Caco-2 (cell line): ENCODE results near the gene PPM1J. TPM values are rescaled to one million over a fixed set of nuclear protein-coding genes. Genes with fewer than 3 reads are reported as not detected.

Experiments used
- BruUV-seq: library from RNA; stranded (reverse); fragments of 400-500 nt; replicated peaks from 2 replicates; lab custom pipeline; 2021; lab: Mats Ljungman, UMichigan
- CTCF ChIA-PET: fragments of 300-600 bp; sonication (Branson Sonifier 250); formaldehyde crosslinking; loops from one replicate; lab custom pipeline; 2022; ENCODE audit warnings: antibody characterized with exemption; lab: Charles Lee
- POLR2A ChIA-PET: fragments of 300-600 bp; sonication (Branson Sonifier 250); formaldehyde crosslinking; loops from one replicate; lab custom pipeline; 2022; ENCODE audit warnings: antibody characterized with exemption; lab: Charles Lee
- DNase-seq, 2 experiments: peaks; one replicate each; pipeline versions ENCODE4 v3.0.0 to v3.0.0-alpha.2; 2020 to 2022
- H3K27me3 ChIP-seq: replicated peaks from 2 replicates; pipeline ENCODE4 v1.6.0; 2011; ENCODE audit warnings: low read length; ENCODE audit not compliant: control insufficient read depth, insufficient read depth
- H3K36me3 ChIP-seq: 2 replicates; pipeline ENCODE4 v1.5.1; 2011; ENCODE audit warnings: low read length; ENCODE audit not compliant: control insufficient read depth, insufficient read depth
- H3K4me1 ChIP-seq: fragments of 250-450 bp; sonication (Bioruptor Pico); 2 replicates; pipeline ENCODE4 v1.5.1; 2020; ENCODE audit warnings: mild to moderate bottlenecking
- H3K4me3 ChIP-seq: 2 replicates; pipeline ENCODE4 v1.5.1; 2011; ENCODE audit warnings: low read depth, mild to moderate bottlenecking, control low read depth, low read length
- H3K9me3 ChIP-seq: fragments of 250-450 bp; sonication (Bioruptor Pico); 2 replicates; pipeline ENCODE4 v1.5.1; 2020; ENCODE audit warnings: mild to moderate bottlenecking, moderate library complexity
- H3K27ac Mint-ChIP-seq: one replicate; pipeline ENCODE4 v1.8.0; 2022; ENCODE audit warnings: mixed read lengths; ENCODE audit not compliant: unreplicated experiment
- H3K27me3 Mint-ChIP-seq: one replicate; pipeline ENCODE4 v1.8.0; 2022; ENCODE audit warnings: mixed read lengths; ENCODE audit not compliant: insufficient read depth, unreplicated experiment
- H3K36me3 Mint-ChIP-seq: one replicate; pipeline ENCODE4 v1.8.0; 2022; ENCODE audit warnings: mild to moderate bottlenecking, mixed read lengths; ENCODE audit not compliant: insufficient read depth, unreplicated experiment
- H3K4me1 Mint-ChIP-seq: one replicate; pipeline ENCODE4 v1.8.0; 2022; ENCODE audit warnings: low read depth, mixed read lengths; ENCODE audit not compliant: unreplicated experiment
- H3K4me3 Mint-ChIP-seq: one replicate; pipeline ENCODE4 v1.8.0; 2022; ENCODE audit warnings: mild to moderate bottlenecking, moderate library complexity, mixed read lengths; ENCODE audit not compliant: unreplicated experiment
- H3K9me3 Mint-ChIP-seq: one replicate; pipeline ENCODE4 v1.8.0; 2022; ENCODE audit warnings: mixed read lengths; ENCODE audit not compliant: unreplicated experiment
- CTCF ChIP-seq, 2 experiments: fragments of 200-600 bp in 1 of 2; IDR thresholded peaks; 1 replicate in 1 of 2; 2 replicates in 1 of 2; pipeline versions ENCODE4 v1.5.1 to v1.8.0; 2011 to 2022; ENCODE audit warnings: antibody characterized with exemption in 1 of 2, control low read depth in 1 of 2, inconsistent platforms in 1 of 2, low read depth in 1 of 2, low read length in 1 of 2, mild to moderate bottlenecking in 1 of 2, moderate library complexity in 1 of 2; ENCODE audit not compliant: insufficient read depth in 1 of 2, severe bottlenecking in 1 of 2, unreplicated experiment in 1 of 2
- intact Hi-C: fragments of 100-400 bp; cut with micrococcal nuclease; formaldehyde crosslinking; loops from one replicate; pipeline ENCODE4 v1.10.0; 2022; ENCODE audit not compliant: unreplicated experiment
- total RNA-seq: library from RNA; stranded (reverse); gene quantifications from 2 replicates; pipeline ENCODE4 v1.2.3, GENCODE V29; 2022

PPM1J gene
- total RNA-seq, 1 experiment from 2014 or later = 1.5 TPM

- Histone ChIP-seq H3K27me3 (no peaks in the 10 kb centered on the region), H3K9me3 (no peaks in the 10 kb centered on the region), H3K4me3 (no peak overlapping the region), H3K36me3 (no peaks in the 10 kb centered on the region), H3K4me1 (peaks cover 14% of the 10 kb centered on the region)
- ChIA-PET CTCF (interaction anchor here (0.6 kb wide), 1 partner anchor 127 kb away, joined by 3 read pairs; no protein-coding TSS in a partner anchor), POLR2A (no interaction called here)
- no peak for DNase-seq
- Mint-ChIP-seq H3K27ac (no peak overlapping the region), H3K4me1 (peaks cover 13% of the 10 kb centered on the region), H3K9me3 (no peaks in the 10 kb centered on the region), H3K4me3 (no peak overlapping the region), H3K27me3 (no peaks in the 10 kb centered on the region), H3K36me3 (peaks cover 60% of the 10 kb centered on the region)
- TF ChIP-seq CTCF (IDR thresholded peaks at IDR 0.05; ENCODE audit: insufficient read depth in 1 of 2, low read depth in 1 of 2, low read length in 1 of 2, severe bottlenecking in 1 of 2, unreplicated experiment in 1 of 2) = no peak
- intact Hi-C loops = loop anchor here (5.0 kb wide), 1 partner anchor 55 kb away; the partner anchor contains the start of genes CAPZA1 and ST7L
- no TSS peak for BruUV-seq
Measured at GRCh38 chr1:112672009-112672408, 43.1 kb downstream of the PPM1J start.

- Mint-ChIP-seq H3K27me3 (no peaks in the 10 kb centered on the region), H3K27ac (no peak overlapping the region), H3K9me3 (no peaks in the 10 kb centered on the region), H3K4me3 (no peak overlapping the region), H3K36me3 (peaks cover 71% of the 10 kb centered on the region), H3K4me1 (no peaks in the 10 kb centered on the region)
- no peaks in the 10 kb centered on the region for H3K4me1 ChIP-seq
- no TSS peak for BruUV-seq
- ChIA-PET CTCF (no interaction called here), POLR2A (no interaction called here)
- no peak for DNase-seq
- no peak overlapping the region for H3K4me3 ChIP-seq
- no peaks in the 10 kb centered on the region for H3K27me3 ChIP-seq
- no peak for TF ChIP-seq CTCF (IDR thresholded peaks at IDR 0.05; ENCODE audit: insufficient read depth in 1 of 2, low read depth in 1 of 2, low read length in 1 of 2, severe bottlenecking in 1 of 2, unreplicated experiment in 1 of 2)
- H3K36me3 ChIP-seq = no peaks in the 10 kb centered on the region
- intact Hi-C loops = no loop called here
- H3K9me3 ChIP-seq = no peaks in the 10 kb centered on the region
Measured at GRCh38 chr1:112666946-112667345, 48.2 kb downstream of the PPM1J start.

DNA sequence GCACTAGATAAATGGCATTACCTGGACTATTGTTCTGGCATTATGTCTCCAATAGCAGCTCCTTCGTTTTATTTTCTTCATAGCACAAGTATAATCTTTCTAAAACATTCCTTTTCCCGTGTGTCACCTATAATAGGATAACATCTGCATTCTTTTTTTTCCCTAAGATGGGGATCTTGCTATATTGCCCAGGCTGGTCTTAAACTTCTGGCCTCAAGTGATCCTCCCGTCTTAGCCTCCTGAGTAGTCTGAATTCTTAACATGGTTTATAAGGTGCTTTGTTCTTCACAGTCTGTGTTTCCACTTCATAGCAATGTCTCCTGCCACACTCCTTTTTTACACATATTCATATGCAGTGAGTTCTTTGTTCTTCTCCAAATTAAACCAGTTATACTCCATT lies 49.3 kb downstream of the PPM1J start:
- no peaks in the 10 kb centered on the region for H3K4me1 Mint-ChIP-seq
- ChIA-PET POLR2A (no interaction called here), CTCF (no interaction called here)
- TF ChIP-seq CTCF (IDR thresholded peaks at IDR 0.05; ENCODE audit: insufficient read depth in 1 of 2, low read depth in 1 of 2, low read length in 1 of 2, severe bottlenecking in 1 of 2, unreplicated experiment in 1 of 2) = no peak
- H3K36me3 ChIP-seq = no peaks in the 10 kb centered on the region
- peaks cover 71% of the 10 kb centered on the region for H3K36me3 Mint-ChIP-seq
- intact Hi-C loops = no loop called here
- H3K4me3 Mint-ChIP-seq = no peak overlapping the region
- no peaks in the 10 kb centered on the region for H3K4me1 ChIP-seq
- no peaks in the 10 kb centered on the region for H3K9me3 Mint-ChIP-seq
- H3K27me3 Mint-ChIP-seq = no peaks in the 10 kb centered on the region
- BruUV-seq = no TSS peak
- no peak for DNase-seq
- H3K4me3 ChIP-seq = no peak overlapping the region
- H3K27me3 ChIP-seq = no peaks in the 10 kb centered on the region
- H3K27ac Mint-ChIP-seq = peak overlapping the region; percentile 43
- no peaks in the 10 kb centered on the region for H3K9me3 ChIP-seq

Other genes starting within 250 kb of the PPM1J start
- 0.46 and 0.70 TPM in 2 replicates for gene WNT2B, start 206.4 kb downstream of the PPM1J start, total RNA-seq
- gene ST7L, start 96.2 kb downstream of the PPM1J start, total RNA-seq = 12.6 and 13.6 TPM in 2 replicates
- 82.4 and 98.7 TPM in 2 replicates for gene CAPZA1, start 95.5 kb downstream of the PPM1J start, total RNA-seq
- gene MOV10, start 40.7 kb downstream of the PPM1J start, total RNA-seq = 89.8 and 102 TPM in 2 replicates
- 128 and 134 TPM in 2 replicates for gene RHOC, start 8.2 kb downstream of the PPM1J start, total RNA-seq
- 104 and 107 TPM in 2 replicates for gene SLC16A1, start 240.9 kb upstream of the PPM1J start, total RNA-seq